WI38 (cell line): ENCODE measurements around the gene PFKM.
A peak's percentile ranks its signal among the peaks of the same experiment; 100 is the strongest.

Source experiments
- H3K4me3 ChIP-seq: 2 replicates; pipeline ENCODE4 v1.5.1; 2011; ENCODE audit warnings: low read depth, mild to moderate bottlenecking, control low read depth, low read length
- CTCF ChIP-seq: IDR thresholded peaks from 2 replicates; pipeline ENCODE4 v1.5.1; 2012; ENCODE audit warnings: low read depth, mild to moderate bottlenecking, control low read depth, low read length

PFKM gene

GRCh38 chr12:48165089-48165981, 46.2 kb downstream of the PFKM start:
- H3K4me3 ChIP-seq = no peak overlapping the region
- TF ChIP-seq CTCF = peak; percentile 90

- H3K4me3 ChIP-seq = no peak overlapping the region
- TF ChIP-seq CTCF = no peak
Measured at GRCh38 chr12:48169011-48169410, 49.8 kb downstream of the PFKM start.

DNA sequence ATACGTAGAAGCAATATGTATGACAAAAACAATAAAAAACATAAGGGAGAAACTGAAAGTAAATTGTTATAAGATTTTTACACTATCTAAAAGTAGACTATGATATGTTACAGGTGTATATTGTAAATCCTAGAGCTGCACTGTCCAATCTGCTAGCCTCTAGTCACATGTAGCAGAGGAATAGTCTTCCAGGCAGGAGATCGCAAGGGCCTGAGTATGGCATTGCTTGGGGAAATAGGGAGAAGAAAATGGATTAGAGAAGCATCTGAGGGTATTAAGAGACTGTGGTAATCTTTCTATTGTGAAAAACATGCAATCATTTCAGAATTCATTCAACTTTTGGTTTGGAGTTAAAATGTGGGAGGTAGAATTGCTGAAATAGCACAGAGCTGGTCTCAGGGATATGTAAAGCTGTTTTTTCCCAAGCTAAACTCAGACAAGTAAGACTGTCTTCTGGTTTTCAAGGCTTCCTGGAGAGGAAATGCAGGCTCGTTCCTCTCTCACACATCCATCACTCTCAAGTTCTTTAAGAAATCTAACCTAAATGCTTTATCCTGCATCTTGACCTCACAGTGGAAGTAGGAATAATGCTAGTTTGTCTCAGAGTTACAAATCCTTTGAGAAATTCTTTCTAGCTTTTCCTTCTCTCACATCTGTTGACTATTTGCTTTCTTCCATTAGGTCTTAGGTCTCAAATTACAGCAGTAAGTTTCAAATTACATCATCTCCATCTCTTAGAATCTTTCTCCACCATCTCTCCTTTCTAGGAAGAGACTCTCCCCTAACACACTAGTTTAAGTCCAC, 56.7 kb downstream of the PFKM start:
- no peak overlapping the region for H3K4me3 ChIP-seq

GRCh38 chr12:48176417-48176751, 57.2 kb downstream of the PFKM start:
- H3K4me3 ChIP-seq = no peak overlapping the region
- no peak for TF ChIP-seq CTCF

More for the DNA sequence above, 56.7 kb downstream of the PFKM start:
- no peak for TF ChIP-seq CTCF

- no peak for TF ChIP-seq CTCF
- H3K4me3 ChIP-seq = no peak overlapping the region
Measured at GRCh38 chr12:48177982-48178381, 58.8 kb downstream of the PFKM start.

GRCh38 chr12:48179466-48179865, 60.3 kb downstream of the PFKM start:
- no peak for TF ChIP-seq CTCF

GRCh38 chr12:48180424-48180823, 61.3 kb downstream of the PFKM start:
- H3K4me3 ChIP-seq = no peak overlapping the region
- no peak for TF ChIP-seq CTCF

More at GRCh38 chr12:48179466-48179865, 60.3 kb downstream of the PFKM start:
- no peak overlapping the region for H3K4me3 ChIP-seq
